ENCODE data around the gene DLGAP1.

DLGAP1 gene

DNA sequence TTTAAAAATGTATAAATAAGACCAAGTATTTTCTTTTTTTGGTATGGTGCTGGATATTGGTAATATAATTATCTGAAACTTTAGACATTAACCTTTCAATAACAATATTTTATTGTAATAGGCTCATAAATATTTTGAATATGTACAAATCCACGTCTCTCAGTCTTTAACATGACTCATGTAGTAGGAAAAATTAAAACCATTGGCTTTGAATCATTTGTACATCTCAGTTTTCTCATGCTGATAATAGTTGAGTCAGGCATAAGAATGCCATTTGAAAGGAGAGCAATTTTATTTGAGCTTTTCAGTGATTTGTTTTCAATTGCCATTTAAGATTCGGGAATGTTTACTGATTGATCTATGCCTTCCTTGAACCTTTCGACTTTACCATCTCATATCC lies 640.3 kb downstream of the DLGAP1 start:
- no peak for DNase-seq (ENCODE audit: low spot score)

DNA sequence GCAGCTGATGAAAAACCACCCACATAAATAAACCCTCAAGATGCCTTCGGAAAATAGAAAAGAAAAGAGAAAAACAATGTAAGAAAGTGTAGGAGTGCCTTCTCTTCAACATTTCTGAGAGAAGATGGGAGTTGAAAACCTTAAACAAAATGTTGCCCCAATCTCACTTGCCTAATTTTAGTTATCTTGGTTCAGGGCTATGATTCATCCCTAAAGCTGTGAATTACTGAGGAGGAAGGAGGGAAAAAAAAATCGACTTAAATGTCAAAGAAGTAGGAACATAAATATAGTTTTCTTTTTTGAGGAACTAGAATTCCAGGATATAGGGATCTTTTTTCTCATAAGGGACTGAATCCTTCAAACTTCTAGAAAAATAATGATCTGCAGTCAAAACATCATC lies 644.8 kb downstream of the DLGAP1 start:
- no peak for DNase-seq (ENCODE audit: low spot score)

DNA sequence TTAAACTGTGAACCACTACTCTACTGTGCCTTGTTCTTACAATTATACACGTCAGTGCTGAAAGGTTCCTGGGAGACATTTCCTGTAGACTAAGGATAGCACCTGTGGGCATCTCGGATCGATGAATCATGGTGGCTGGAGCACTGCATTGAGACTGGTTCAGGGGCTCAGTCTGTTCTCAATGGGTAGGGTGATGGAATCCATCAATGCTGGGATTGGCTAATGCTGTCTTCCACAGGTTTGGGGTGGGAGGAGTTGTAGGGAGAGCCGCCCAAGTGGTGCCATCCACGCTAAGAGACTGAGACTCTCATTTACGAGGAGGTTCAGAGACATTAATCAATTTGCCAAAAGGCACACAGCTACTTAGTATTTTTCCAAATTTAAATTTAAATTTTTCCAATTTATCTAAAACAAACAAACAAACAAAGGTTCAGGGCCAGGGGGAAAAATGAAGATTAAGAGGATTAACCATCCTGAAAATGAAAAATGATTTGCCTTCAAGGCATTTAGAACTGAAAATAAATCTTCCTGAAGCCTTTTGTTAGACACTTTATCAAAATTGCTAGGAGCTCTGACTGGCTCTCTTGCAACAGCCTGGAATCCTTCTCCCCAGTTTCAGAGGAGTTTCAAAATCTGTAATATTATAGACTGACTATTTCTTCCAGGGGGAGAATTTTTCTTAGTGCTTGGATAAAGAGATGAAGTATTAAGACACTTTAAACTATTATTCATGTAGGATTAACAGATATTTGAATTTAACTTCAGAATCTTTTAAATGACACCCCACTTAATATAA lies 645.9 kb downstream of the DLGAP1 start:
- DNase-seq (ENCODE audit: low spot score), result no peak

DNA sequence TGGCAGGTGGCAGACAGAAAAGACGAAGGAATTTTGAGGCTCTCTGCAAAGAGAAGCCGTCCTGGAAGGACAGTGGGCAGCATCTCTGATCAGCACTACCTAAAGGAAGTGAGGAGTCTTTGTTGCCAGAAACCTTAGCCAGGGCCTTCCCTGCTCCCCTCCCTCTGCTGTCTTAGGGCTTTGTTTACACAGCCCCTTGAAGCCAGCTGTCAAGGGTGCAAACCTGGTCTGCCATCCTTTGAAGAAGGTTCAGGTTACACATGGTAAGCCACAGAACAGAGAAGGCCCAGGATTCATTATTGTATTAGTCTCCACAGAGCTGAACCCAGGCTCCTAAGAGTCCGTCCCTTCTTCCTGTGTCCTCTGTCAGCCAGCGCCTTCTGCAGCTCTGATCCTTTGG lies 648.5 kb downstream of the DLGAP1 start:
- DNase-seq (ENCODE audit: low spot score), result no peak

DNA sequence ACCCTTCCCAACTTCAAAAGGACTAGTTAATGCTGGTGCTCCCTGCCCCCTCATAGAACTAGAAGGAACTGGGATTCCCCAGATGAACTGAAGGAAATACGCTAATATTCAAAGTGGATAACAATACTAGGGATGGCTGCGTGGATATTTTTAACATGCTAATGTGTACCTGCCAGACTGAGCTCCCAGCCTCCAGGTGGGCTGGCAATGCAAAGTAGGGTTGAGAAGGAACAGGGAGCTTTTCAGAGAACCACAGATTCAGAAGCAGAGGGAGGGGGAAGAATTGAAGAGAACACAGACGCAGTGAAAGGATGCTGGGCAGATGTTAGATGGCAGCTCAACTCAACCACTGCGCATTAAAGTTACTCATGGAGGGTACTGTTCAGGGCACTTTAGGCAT lies 650.8 kb downstream of the DLGAP1 start:
- DNase-seq (ENCODE audit: low spot score), result no peak

DNA sequence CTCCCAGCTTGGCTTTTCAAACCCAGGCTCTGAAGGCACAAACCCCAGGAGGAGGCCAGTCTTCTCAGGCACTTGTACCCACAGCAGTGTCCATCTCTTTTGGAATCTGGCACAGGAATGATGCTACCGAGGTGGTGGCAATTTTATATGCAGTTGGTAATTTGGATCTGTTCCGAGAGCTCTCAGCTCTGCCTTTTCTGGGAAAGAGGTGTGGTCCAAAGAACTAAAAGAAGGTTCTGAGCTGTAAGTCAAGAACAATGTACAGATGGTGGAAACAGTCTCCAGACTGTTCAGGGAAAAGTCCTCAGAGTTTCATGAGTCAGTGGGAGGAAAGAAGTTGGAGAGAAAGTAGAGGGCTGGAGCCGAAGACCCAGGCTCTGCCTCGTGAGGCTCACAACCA lies 651.8 kb downstream of the DLGAP1 start:
- DNase-seq (ENCODE audit: low spot score), result no peak

DNA sequence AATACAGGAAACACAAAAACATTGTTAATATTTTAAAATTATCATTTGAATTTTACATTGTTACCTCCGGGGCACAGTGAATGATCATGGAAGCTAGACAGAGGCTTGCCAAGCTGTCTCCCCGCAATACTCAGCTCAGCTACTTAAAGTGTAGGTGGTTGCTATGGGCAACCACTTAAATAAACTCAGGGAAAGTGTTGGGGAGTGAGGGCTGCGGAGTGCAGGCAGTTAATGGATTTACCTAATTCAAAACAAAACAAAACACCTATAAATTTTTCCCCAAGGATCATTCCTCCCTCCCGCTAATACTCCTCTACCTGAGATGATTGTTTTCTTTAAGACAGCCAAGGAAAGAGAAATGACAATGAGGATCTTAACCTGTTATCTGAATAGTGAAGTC lies 655.6 kb downstream of the DLGAP1 start:
- DNase-seq (ENCODE audit: low spot score), result no peak

DNA sequence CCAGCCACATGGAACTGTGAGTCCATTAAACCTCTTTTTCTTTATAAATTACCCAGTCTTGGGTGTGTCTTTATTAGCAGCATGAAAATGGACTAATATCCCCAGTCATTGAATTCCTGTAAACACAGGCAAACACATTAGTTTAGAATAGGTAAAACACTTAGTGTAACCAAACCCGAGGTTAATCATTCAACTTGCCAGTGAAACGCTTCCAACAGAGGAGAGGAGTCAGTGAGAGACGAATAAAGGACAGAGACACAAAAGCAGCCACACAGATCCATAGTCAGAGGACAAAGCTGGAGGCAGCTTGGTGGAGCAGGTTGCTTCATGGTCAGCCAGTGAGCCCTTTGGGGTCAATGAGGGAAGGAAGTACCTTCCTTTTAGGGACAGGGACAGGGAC lies 657.1 kb downstream of the DLGAP1 start:
- no peak for DNase-seq (ENCODE audit: low spot score)

DNA sequence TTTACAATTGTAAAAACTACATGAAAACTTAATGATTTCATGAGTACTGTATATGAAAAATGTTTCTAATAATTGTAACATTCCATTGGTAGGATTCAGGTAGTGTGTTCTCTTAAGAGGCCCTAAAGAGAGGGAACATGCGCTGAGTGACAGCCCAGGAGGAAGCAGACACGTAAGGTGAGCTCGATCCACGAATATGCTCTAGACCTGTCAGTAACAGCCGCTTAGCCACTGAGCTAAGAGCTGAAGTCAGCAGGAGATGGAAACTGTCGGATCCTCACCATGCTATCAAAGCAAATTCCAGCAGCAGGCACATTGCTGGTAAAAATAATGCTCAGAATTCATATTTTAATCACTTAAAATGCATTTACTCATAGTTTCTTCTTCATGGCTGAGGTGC lies 658.7 kb downstream of the DLGAP1 start:
- no peak for DNase-seq (ENCODE audit: low spot score)

DNA sequence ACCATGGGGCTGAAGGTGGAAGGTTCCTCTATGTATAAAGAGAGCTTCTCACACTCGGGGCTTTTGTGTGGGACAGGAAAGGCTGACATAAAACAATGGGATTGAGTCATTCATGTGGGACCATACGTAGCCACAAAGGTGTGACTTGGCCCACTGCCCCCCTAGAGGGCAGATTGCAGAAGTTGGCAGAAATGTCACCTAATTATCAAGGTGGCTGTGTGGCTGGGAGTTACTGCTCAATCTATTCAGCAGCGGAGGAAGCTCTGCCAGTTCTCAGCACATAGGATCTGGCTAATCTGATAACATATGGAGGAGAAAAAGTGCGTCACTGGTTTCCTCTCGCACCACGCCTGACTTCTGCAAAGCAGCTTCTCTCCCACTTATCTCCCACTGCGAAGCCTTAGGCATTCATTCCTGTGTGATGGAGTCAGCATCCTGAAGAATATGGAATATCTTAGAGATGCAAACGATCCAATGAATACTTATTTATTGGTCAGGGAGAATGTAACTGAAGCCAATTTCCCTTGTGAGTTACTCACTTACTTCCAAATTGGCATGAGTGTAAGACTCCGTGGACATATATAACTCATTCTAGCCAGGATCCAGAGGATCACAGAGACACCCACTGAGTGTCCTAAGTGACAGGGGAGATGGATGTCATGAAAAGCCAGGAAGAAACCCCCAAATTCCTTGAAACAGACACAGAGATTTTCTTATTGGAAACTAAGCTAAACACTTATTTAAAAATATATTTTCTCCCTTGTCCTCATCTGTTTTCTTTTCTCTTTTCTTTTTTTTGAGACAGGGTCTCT lies 660.4 kb downstream of the DLGAP1 start:
- no peak for DNase-seq (ENCODE audit: low spot score)

DNA sequence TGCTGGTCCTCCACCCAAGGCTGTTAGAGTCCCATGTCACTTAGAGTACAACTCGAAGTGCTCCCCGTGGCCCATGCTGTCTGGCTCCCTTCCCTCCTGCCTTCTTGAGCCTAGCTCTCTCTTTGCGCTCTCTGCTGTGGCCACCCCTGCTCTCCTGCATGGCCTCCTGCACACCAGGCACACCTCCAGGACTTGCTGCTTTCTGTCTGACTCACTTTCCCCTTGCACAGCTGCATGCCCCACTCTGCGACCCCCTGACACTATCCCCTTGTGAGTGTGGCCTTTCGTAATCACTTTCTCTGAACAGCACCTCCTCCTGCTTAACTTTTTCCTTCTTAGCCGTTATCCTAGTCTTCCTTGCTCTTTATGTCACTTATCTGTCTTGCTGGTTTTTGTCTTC lies 661.6 kb downstream of the DLGAP1 start:
- DNase-seq (ENCODE audit: low spot score), result no peak

DNA sequence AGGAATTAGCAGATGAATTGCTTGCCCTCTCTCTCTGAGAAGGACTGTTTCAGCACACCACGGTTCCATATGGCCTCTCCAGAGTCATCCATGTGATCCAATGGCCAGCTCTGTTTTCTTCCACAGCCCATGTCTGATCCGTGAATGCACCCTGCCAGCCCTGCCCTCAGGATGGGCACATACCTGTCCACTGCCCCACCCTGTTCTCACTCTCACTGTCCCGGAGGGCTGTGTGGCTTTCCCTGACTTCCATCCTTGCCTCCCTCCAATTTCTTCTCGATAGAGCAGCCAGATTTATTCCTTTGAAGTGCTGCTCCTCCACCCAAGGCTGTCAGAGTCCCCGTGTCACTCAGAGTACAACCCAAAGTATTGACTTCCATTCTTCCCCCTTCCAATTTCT lies 662.0 kb downstream of the DLGAP1 start:
- DNase-seq (ENCODE audit: low spot score), result no peak

DNA sequence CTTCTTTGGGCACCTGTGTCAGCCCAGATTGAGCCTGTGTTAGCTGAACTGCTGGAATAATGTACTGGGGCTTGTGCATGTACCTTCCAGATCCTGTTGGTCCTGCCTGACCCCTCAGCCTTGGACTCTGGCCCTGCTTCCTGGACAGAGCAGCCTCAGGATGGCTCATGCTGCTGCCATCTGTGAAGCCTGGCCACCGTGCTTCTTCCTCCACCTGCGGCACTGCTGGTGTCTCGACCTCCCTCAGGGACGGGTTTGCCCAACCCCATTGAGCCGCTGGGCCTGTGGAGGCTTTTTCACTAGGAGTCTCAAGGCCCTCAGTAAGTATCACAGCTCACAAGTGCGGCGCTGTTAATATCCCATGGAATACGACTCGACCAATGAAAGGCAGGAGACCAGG lies 662.4 kb downstream of the DLGAP1 start:
- DNase-seq (ENCODE audit: low spot score), result no peak

DNA sequence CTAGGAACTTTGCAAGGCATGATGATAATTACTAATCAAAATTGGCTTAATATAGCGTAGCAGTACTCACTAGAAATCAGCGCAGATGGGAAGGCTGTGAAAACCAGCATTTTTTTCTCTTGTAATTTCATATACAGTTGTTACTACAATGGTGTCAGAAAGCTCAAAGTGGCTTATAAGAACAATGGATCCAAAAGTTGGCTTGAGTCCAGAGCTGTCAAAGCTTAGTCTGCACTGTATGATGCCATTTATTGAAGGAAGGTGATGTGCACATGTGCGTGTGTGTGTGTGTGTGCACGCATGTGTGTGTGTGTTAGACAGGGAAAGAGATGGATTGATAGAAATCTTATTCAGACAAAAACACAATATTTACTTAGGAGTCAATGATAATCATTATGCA lies 663.9 kb downstream of the DLGAP1 start:
- DNase-seq (ENCODE audit: low spot score), result no peak

DNA sequence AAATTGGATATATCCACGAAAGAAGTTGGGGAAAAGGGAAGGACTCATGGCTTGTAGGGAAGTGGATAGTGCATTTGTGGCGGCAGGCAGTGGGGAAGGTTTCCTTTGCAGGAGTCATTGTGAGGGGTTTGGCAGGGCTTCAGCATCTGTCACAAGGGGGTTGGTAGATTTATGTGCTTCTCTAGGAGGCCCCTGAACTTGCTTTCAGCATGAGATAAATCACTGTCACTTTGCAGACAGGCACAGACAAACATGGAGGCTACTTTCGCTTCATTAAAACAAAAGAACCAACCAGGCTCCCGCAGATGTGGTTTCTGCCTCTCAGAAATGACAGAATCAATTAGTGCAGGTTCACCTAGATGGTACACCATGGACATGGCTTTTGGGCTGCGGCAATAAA lies 664.4 kb downstream of the DLGAP1 start:
- no peak for DNase-seq (ENCODE audit: low spot score)

DNA sequence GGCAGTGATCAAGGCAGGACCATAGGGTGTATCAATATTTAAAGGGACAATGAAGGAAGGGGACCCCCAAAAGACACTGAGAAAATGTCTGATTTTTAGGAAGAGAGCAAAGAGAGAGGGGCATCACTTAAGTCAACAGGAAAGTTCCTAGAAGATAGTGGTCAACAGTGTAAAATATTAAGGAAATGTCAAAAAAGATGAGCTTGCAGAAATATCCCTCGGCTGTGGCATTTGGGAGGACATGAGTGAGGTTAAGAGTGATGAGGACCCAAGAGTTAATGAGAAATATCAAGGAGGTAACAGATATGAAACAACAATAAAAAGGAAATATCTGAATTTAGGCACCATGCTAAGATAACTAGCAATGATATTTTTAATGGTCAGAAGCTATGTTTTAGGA lies 665.6 kb downstream of the DLGAP1 start:
- DNase-seq (ENCODE audit: low spot score), result no peak

DNA sequence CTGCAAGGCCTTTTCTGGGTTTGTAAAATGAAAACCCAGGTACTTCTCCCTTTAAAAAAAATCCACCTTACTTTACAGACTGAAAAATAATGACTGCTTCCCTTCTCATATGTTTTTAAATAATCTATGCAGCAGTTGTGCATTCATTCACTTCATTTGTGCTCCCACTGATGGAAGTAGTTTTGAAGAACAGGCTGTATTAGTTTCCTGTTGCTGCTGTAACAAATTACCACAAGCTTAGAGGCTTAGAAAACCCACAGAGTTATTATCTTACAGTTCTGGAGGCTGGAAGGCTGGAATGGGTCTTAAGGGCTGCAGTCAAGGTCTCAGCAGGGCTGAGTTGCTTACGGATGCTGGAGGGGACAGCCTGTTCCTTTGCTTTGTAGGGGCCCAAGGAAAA lies 670.2 kb downstream of the DLGAP1 start:
- DNase-seq (ENCODE audit: low spot score), result no peak

DNA sequence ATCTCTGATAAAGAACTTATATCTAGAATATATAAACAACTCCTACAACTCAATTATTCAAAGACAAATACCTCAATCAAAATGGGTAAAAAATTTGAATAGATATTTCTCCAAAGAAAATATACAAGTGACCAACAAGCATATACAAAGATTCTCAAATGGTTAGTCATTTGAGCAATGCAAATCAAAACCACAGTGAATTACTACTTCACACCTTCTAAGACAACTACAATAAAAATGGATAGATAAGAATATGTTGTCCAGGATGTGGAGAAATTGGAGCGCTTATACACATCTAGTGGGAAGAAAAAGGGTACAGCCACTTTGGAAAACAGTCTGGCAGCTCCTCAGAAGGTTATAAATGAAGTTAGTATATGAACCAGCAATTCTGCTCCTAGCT lies 672.2 kb downstream of the DLGAP1 start:
- no peak for DNase-seq (ENCODE audit: low spot score)

DNA sequence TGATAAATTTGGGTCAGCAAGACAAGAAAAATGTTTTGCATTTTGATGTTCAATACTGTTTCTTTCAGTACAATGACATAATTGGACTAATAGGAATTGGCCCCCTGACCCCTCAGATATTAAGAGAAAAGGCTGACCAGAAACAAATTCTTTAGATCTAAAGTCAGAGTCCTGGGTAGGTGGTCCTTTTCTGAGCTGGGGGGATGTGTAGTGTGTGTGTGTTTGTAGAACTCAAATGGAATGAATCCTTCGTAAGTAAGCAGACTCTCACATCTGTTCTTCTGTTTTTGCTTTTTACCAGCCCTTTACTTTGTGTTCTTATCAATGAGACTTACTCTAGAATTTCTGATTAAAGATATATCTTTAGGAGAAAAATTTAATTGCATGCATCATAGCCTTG lies 677.4 kb downstream of the DLGAP1 start:
- no peak for DNase-seq (ENCODE audit: low spot score)

DNA sequence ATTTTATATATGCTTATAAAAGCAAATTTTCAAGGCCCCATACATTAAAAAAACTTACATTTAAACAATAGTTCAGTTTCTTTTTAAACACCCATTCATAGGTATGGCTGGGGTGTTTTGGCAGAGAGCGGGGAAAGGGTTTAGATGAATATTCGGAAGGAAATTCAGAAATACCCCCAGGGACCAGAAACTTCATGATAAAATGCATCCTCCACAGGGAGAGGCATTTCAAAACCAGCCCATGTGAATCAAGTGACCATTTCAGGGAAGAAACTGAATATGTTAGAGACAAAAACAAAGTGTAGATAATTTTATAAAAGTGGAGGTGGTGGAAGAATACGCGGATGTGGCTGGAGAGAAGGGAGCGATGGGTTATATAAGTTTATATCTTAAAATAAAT lies 678.0 kb downstream of the DLGAP1 start:
- no peak for DNase-seq (ENCODE audit: low spot score)

DNA sequence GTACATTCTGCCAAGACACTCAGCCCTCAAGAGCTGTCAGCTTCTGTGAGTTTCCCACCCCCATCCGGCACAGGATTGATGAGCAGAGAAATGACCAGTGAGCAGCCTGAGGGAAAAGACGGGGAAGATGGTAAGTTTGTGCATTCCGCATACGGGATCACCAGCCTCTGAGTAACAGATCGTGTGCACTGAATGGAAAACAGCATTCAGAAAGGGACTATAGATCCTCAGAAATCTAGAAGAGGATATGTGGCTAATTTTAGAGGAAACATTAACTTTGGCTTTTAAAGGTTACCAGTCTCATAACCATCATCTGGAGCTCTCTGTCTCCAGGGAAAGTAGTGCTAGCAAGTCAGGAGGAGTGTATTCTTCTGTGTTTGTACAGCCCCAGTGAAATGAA lies 679.1 kb downstream of the DLGAP1 start:
- DNase-seq (ENCODE audit: low spot score), result no peak

DNA sequence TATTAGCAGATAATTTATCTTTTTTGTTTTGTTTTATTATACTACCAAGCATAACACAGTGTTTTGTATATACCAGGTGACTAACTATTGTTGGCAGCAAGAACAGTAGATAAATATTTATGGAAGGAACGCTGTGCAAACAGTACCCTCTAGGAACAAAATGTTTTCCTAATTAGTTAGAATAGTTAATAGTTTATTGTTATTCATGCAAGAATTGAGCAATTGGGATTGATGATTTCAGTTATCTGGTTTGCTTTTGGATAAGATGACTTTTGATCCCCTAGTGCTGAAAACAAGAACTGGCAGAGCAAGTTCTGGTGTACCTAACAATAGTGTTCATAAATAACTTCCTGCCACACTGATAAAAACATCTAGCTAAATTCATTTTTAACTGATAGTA lies 681.8 kb downstream of the DLGAP1 start:
- DNase-seq (ENCODE audit: low spot score), result no peak

DNA sequence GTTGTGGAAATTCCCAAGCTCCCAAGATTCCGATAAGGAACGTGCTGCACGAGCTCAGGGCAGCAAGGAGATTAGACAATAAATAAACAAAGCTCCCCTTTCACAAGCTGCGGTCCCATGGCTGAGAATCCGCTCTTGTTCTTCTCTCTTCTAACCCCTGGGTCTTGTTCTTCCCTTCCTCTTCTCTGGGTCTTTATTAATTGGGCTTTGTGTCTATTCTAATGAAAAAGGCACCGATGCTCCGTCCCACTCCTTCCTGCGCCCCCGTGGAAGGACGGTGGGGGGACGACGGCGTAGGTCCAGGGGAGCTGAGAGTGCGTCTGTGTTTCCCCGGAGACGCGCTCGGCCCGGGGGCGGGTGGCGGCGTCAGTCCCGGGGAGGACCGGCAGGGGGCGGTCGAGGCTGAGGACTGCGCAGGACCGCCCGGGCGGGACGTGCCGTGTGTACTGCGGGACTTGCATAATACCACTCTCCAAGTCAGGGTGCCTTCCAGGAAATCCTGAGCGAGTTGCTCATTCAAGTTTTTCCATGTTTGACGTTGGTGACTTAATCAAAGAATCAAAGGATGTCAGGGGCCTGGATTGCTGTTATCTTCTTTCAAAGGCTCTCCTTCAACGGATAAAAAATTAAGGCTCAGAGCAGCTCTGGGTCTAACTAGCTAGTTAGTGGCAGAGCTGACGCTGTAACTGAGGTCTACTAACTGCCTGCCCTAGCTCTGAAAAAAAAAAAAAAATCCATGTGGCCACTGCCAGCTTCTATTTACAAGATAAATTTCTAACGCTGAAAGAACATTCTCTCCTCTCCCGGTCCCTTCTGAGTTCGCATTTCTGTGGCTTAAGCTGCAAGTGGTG lies 683.8 kb downstream of the DLGAP1 start:
- peak; percentile 62 for DNase-seq (ENCODE audit: low spot score)
